IMR-90 (cell line): ENCODE results near the gene OPN1SW.

Experiments used
- BHLHE40 ChIP-seq: fragments of 150-350 bp; IDR thresholded peaks from 2 replicates; pipeline ENCODE4 v1.6.1; 2016; ENCODE audit warnings: mild to moderate bottlenecking, low read depth, low read length
- MAFK ChIP-seq: IDR thresholded peaks from 2 replicates; pipeline ENCODE4 v1.6.1; 2012; ENCODE audit warnings: low read depth, low read length, improper control_type of control experiment
- MAZ ChIP-seq: IDR thresholded peaks from 2 replicates; pipeline ENCODE4 v1.6.1; 2012; ENCODE audit warnings: low read depth, mild to moderate bottlenecking, low read length, improper control_type of control experiment, moderate library complexity, borderline replicate concordance
- POLR2A ChIP-seq: IDR thresholded peaks from 2 replicates; pipeline ENCODE4 v1.6.1; 2012; ENCODE audit warnings: mild to moderate bottlenecking, low read depth, low read length
- RAD21 ChIP-seq: IDR thresholded peaks from 2 replicates; pipeline ENCODE4 v1.6.1; 2012; ENCODE audit warnings: low read length, improper control_type of control experiment
- RCOR1 ChIP-seq: IDR thresholded peaks from 2 replicates; pipeline ENCODE4 v1.6.1; 2012; ENCODE audit warnings: mild to moderate bottlenecking, low read length, improper control_type of control experiment; ENCODE audit not compliant: insufficient replicate concordance
- RFX5 ChIP-seq: IDR thresholded peaks from 2 replicates; pipeline ENCODE4 v1.8.0; 2012; ENCODE audit warnings: low read depth, mild to moderate bottlenecking, low read length, moderate library complexity
- SMC3 ChIP-seq: fragments of 150-350 bp; IDR thresholded peaks from 2 replicates; pipeline ENCODE4 v1.6.1; 2016; ENCODE audit warnings: low read depth, mild to moderate bottlenecking, antibody characterized with exemption, low read length, moderate library complexity
- TF ChIP-seq, protein P1 (sequence below): conservative IDR thresholded peaks from 2 replicates; pipeline ENCODE4 v1.5.1; 2012; ENCODE audit warnings: mild to moderate bottlenecking, low read depth, low read length, improper control_type of control experiment

- TF ChIP-seq, protein P1, sequence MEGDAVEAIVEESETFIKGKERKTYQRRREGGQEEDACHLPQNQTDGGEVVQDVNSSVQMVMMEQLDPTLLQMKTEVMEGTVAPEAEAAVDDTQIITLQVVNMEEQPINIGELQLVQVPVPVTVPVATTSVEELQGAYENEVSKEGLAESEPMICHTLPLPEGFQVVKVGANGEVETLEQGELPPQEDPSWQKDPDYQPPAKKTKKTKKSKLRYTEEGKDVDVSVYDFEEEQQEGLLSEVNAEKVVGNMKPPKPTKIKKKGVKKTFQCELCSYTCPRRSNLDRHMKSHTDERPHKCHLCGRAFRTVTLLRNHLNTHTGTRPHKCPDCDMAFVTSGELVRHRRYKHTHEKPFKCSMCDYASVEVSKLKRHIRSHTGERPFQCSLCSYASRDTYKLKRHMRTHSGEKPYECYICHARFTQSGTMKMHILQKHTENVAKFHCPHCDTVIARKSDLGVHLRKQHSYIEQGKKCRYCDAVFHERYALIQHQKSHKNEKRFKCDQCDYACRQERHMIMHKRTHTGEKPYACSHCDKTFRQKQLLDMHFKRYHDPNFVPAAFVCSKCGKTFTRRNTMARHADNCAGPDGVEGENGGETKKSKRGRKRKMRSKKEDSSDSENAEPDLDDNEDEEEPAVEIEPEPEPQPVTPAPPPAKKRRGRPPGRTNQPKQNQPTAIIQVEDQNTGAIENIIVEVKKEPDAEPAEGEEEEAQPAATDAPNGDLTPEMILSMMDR, result no peak
- TF ChIP-seq POLR2A (no peak), BHLHE40 (no peak), RFX5 (no peak), RAD21 (no peak), SMC3 (no peak), MAZ (no peak), MAFK (no peak), RCOR1 (no peak)
These were observed 43.1 kb upstream of the OPN1SW start for GRCh38 chr7:128818694-128819093.
